ENCODE measurements around the gene HEPHL1. TPM values are rescaled to one million over a fixed set of nuclear protein-coding genes. Genes with fewer than 3 reads are reported as not detected.
"Not testable (repeated sequence)": the region's sequence is repeated elsewhere in the genome, so short reads cannot be mapped to it uniquely, and the experiment has no call there.

The HEPHL1 gene, protein sequence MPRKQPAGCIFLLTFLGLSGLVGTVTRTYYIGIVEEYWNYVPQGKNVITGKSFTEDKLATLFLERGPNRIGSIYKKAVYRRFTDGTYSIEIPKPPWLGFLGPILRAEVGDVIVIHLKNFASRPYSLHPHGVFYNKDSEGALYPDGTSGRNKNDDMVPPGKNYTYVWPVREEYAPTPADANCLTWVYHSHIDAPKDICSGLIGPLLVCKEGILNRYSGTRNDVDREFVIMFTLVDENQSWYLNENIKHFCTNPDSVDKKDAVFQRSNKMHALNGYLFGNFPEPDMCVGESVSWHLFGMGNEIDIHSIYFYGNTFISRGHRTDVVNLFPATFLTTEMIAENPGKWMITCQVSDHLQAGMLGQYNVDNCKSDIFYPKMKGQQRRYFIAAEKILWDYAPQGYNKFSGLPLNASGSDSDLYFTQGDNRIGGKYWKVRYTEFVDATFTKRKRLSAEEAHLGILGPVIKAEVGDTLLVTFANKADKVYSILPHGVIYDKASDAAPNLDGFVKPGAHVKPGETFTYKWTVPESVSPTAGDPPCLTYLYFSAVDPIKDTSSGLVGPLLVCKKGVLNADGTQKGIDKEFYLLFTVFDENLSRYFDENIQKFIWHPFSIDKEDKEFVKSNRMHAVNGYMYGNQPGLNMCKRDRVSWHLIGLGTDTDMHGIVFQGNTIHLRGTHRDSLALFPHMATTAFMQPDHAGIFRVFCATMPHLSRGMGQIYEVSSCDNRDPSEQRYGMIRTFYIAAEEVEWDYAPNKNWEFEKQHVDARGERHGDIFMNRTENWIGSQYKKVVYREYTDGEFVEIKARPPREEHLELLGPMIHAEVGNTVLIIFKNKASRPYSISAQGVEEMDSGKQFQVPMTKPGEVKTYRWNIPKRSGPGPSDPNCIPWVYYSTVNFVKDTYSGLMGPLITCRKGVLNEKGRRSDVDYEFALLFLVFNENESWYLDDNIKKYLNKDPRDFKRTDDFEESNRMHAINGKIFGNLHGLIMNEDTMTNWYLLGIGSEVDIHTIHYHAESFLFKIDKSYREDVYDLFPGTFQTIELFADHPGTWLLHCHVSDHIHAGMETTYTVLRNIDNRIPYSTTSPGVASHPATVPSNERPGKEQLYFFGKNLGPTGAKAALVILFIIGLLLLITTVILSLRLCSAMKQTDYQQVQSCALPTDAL
- not detected for polyA plus RNA-seq (2013, experiment 1 of 4)
- polyA plus RNA-seq (2013, experiment 2 of 4): not detected
- polyA plus RNA-seq (2013, experiment 3 of 4): not detected
- not detected for polyA plus RNA-seq (2013, experiment 4 of 4)

DNA sequence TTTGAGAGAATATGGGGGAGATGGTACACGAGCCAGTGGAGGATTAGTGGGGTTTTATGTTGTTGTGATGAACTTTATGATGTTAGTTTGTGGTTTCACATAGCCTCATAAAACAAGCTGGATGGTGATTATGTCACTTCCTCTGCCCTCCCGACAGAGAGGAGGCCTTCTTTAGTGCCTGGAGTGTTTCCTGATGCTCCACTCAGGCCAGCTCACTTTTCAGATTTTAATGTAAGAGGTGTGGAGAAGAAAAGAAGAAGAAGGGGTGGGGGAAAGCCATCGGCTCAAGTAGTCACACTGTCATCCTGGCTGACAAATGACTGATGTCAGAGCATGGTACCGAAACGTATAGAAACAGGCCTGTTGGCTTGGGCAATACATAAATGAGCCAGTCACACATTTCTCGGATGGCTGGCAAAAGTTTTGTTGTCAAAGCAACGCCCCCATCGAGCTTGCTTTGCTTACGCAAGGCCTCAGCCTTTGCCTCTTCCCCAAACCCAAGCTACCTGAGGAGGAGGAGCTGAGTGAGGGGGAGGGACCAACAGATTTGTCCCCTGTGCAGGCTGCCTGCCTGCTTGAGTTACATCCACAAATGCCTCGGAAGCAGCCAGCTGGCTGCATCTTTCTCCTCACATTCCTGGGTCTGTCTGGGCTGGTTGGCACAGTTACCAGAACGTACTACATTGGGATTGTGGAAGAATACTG, at the start of gene HEPHL1:
Gene HEPHL1 (plus strand): TSS at position 578 of the 705 bp plus-strand sequence. CDS start 15 bp downstream, at position 593.
- H3K4me3 ChIP-seq (ENCODE audit: insufficient read depth, low read depth, low read length): no peak within 1 kb of the TSS
- H3K27ac ChIP-seq (ENCODE audit: insufficient read depth, low read depth, low read length, poor library complexity, severe bottlenecking): no peak within 1 kb of the TSS
- WGBS, 2 experiments: 89% methylated on average over 11 of the region's 11 CpGs
- H3K9me3 ChIP-seq (ENCODE audit: control insufficient read depth, low read length): no peaks in the 10 kb centered on the region
- no peaks in the 10 kb centered on the region for H3K4me1 ChIP-seq (ENCODE audit: control insufficient read depth, insufficient read depth, low read length)
- no peaks in the 10 kb centered on the region for H3K36me3 ChIP-seq (ENCODE audit: control insufficient read depth, insufficient read depth, low read length)
- no peaks in the 10 kb centered on the region for H3K27me3 ChIP-seq (ENCODE audit: control insufficient read depth, insufficient read depth, low read length, poor library complexity, severe bottlenecking)

DNA sequence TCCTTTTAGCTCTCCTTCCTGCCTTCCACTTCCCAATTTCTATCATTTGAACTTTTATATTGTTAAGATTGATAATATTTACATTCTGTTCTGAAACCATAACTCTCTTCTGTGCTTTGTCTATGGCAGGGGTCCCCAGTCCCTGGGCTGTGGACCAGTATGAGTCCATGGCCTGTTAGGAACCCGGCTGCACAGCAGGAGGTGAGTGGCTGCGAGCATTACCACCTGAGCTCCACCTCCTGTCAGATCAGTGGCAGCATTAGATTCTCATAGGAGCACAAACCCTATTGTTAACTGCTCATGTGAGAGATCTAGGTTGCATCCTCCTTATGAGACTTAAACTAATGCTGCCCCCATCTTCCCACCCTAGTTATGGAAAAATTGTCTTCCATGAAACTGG, 48.4 kb upstream of the HEPHL1 start:
- Histone ChIP-seq H3K36me3 (ENCODE audit: control insufficient read depth, insufficient read depth, low read length) (no peaks in the 10 kb centered on the region), H3K4me3 (ENCODE audit: insufficient read depth, low read depth, low read length) (no peak overlapping the region), H3K4me1 (ENCODE audit: control insufficient read depth, insufficient read depth, low read length) (no peaks in the 10 kb centered on the region), H3K27ac (ENCODE audit: insufficient read depth, low read depth, low read length, poor library complexity, severe bottlenecking) (no peak overlapping the region), H3K9me3 (ENCODE audit: control insufficient read depth, low read length) (no peaks in the 10 kb centered on the region), H3K27me3 (ENCODE audit: control insufficient read depth, insufficient read depth, low read length, poor library complexity, severe bottlenecking) (no peaks in the 10 kb centered on the region)
- whole genome bisulfite sequencing, 2 experiments: 59 to 60% methylated on average over 2 of the region's 2 CpGs

DNA sequence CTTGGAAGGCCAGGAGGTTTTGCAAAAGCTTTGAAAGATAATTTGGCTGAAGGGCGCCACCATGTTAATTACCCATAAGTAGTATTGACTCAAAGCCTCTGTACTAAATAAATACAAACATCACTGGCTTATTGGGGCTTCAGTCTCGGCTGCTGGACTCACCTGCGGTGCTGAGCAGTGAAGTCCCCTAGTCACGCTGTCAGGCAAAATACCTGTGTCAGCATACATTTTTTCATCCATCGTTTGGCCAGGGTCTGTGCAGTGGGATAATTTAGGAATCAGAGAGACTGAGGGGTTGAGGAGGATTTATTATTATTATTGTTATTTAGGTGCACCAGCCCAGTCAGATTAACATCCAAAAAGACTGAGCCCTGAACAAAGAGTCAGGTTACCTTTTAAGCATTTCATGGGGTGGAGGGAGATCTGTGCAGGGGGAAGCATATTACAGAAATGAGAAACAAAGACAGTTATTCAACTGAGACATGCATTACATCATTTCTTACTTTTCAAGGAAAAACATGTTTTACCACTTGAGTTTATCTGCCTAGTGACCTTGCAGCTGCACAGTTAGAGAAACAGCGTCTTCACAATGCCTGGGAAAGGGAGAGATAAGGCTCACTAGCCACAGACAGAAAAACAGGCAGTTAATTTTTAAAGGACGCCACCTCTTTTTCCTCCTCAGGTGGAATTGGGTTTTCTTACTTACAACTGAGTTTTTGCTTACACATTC, 47.7 kb upstream of the HEPHL1 start:
- not testable (repeated sequence) for H3K36me3 ChIP-seq (ENCODE audit: control insufficient read depth, insufficient read depth, low read length); H3K4me3 ChIP-seq (ENCODE audit: insufficient read depth, low read depth, low read length); H3K9me3 ChIP-seq (ENCODE audit: control insufficient read depth, low read length); H3K27ac ChIP-seq (ENCODE audit: insufficient read depth, low read depth, low read length, poor library complexity, severe bottlenecking); H3K27me3 ChIP-seq (ENCODE audit: control insufficient read depth, insufficient read depth, low read length, poor library complexity, severe bottlenecking); H3K4me1 ChIP-seq (ENCODE audit: control insufficient read depth, insufficient read depth, low read length)
- 92 to 94% methylated on average over 7 of the region's 7 CpGs for WGBS, 2 experiments

DNA sequence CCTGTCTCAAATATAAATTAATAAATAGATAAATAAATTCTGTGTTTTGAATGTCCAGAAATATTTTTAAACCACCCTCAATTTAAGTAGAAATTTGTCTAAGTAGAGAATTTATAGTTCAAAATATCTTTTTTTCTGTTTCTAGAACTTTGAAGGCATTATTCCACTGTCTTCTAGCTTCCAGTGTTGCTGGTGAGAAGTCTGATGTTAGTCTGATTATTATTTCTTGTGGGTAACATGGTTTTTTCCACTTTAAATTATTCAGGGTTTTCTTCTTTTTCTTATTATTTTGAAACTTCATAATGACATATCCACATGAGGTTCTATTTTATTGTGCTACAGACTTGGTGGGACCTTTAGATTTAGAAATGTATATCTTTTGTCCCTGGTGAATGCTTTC, 46.4 kb upstream of the HEPHL1 start:
- no peaks in the 10 kb centered on the region for H3K27me3 ChIP-seq (ENCODE audit: control insufficient read depth, insufficient read depth, low read length, poor library complexity, severe bottlenecking)
- H3K9me3 ChIP-seq (ENCODE audit: control insufficient read depth, low read length): no peaks in the 10 kb centered on the region
- no peaks in the 10 kb centered on the region for H3K4me1 ChIP-seq (ENCODE audit: control insufficient read depth, insufficient read depth, low read length)
- H3K4me3 ChIP-seq (ENCODE audit: insufficient read depth, low read depth, low read length): no peak overlapping the region
- H3K27ac ChIP-seq (ENCODE audit: insufficient read depth, low read depth, low read length, poor library complexity, severe bottlenecking): no peak overlapping the region
- no peaks in the 10 kb centered on the region for H3K36me3 ChIP-seq (ENCODE audit: control insufficient read depth, insufficient read depth, low read length)

DNA sequence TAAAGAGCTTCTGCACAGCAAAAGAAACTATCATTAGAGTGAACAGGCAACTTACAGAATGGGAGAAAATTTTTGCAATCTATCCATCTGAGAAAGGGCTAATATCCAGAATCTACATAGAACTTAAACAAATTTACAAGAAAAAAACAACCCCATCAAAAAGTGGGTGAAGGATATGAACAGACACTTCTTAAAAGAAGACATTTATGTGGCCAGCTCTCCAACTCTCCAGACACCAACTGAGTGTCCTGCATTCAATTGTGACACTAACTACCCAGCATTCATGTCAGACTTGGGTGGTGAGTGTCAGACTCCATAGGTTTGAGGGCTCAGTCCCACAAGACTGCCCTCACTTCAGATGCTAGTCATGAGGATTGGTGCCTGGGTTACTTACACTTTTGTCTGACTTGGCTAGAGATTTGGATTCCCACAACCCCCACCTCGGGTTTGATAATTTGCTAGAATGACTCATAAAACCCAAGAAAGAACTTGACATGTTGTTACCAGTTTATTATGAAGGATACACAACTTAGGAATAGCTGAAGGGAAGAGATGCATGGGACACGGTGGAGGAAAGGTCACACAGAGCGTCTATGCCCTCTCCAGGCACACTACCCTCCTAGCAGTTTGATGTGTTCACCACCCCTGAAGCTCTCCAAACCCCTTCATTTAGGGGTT, 44.4 kb upstream of the HEPHL1 start:
- WGBS, 2 experiments: 85 to 94% methylated on average over 2 to 3 of the region's 3 CpGs
- H3K27ac ChIP-seq (ENCODE audit: insufficient read depth, low read depth, low read length, poor library complexity, severe bottlenecking); H3K36me3 ChIP-seq (ENCODE audit: control insufficient read depth, insufficient read depth, low read length); H3K4me1 ChIP-seq (ENCODE audit: control insufficient read depth, insufficient read depth, low read length); H3K9me3 ChIP-seq (ENCODE audit: control insufficient read depth, low read length); H3K4me3 ChIP-seq (ENCODE audit: insufficient read depth, low read depth, low read length); H3K27me3 ChIP-seq (ENCODE audit: control insufficient read depth, insufficient read depth, low read length, poor library complexity, severe bottlenecking): not testable (repeated sequence)

DNA sequence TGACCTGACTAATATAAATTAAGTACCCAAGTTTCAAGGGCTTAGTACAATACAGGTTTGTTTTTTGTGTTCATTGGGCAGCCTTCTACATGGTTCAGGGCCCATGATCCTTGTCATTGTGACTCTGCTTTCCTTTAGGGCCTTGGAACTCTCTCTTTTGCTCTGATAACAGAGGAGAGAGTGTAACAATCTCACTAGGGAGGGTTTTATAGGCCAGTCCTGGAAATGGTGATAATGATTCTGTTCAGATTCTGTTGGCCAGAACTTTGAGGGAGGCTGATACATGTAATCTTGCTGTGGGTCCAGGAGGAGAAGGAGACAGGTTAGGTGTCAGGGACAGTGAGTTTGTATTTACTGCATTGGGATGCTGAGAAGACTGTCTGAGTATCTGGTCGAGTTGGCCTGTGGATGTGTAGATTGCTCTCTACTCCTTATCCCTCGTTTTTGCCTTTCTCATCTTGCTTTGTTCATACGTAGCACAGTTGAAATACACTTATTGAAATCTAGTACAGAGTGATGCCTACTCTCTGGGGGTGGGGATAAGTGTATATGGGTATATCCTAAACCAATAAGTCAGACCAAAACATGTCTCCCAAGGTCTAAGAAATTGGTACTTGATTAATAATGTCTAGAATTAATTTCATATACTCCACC, 37.5 kb upstream of the HEPHL1 start:
- Histone ChIP-seq H3K27ac (ENCODE audit: insufficient read depth, low read depth, low read length, poor library complexity, severe bottlenecking) (no peak overlapping the region), H3K27me3 (ENCODE audit: control insufficient read depth, insufficient read depth, low read length, poor library complexity, severe bottlenecking) (no peaks in the 10 kb centered on the region), H3K4me3 (ENCODE audit: insufficient read depth, low read depth, low read length) (no peak overlapping the region), H3K9me3 (ENCODE audit: control insufficient read depth, low read length) (no peaks in the 10 kb centered on the region), H3K36me3 (ENCODE audit: control insufficient read depth, insufficient read depth, low read length) (no peaks in the 10 kb centered on the region), H3K4me1 (ENCODE audit: control insufficient read depth, insufficient read depth, low read length) (no peaks in the 10 kb centered on the region)
- 88 to 89% methylated on average over 2 to 3 of the region's 3 CpGs for whole genome bisulfite sequencing, 2 experiments

DNA sequence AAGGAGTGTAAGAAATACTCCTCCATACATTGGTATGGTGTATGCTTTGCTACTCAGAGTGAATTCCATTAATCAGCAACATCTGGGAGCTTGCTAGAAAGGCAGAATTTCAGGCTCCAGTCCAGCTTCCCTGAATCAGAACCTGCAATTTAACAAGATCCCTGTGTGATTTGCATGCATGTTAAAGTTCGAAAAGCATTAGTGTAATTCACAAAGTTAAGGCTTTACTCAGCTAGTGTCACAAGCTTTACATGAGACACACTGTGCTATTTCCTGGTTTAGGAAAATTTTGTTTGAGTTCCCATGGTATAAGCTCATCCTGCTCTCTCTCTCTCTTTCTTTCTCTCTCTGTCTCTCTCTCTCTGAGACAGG, 37.0 kb upstream of the HEPHL1 start:
- Histone ChIP-seq H3K36me3 (ENCODE audit: control insufficient read depth, insufficient read depth, low read length) (no peaks in the 10 kb centered on the region), H3K4me3 (ENCODE audit: insufficient read depth, low read depth, low read length) (no peak overlapping the region), H3K9me3 (ENCODE audit: control insufficient read depth, low read length) (no peaks in the 10 kb centered on the region), H3K4me1 (ENCODE audit: control insufficient read depth, insufficient read depth, low read length) (no peaks in the 10 kb centered on the region), H3K27ac (ENCODE audit: insufficient read depth, low read depth, low read length, poor library complexity, severe bottlenecking) (no peak overlapping the region), H3K27me3 (ENCODE audit: control insufficient read depth, insufficient read depth, low read length, poor library complexity, severe bottlenecking) (no peaks in the 10 kb centered on the region)
- WGBS, 2 experiments: 86 to 93% methylated on average over 1 of the region's 1 CpG

DNA sequence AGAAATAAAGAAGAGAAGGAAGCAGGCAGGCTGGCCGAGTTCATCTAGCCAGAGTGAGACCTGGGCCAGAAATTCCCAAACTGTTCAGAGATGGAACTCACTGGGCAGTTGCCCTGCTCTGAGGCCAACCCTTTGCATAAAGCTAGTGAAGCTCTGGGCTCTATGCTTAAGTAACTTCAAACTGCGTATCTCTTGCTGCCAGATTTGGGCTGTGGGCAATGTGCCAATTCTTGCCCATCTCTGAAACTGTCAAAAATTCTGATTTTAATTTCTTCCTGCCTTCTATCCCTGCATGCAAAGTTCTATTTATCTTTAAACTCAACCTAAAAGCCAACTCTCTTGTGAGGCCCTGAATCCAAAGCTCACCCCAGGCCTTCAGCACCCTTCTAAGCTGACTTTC, 36.2 kb upstream of the HEPHL1 start:
- no peaks in the 10 kb centered on the region for H3K9me3 ChIP-seq (ENCODE audit: control insufficient read depth, low read length)
- no peaks in the 10 kb centered on the region for H3K27me3 ChIP-seq (ENCODE audit: control insufficient read depth, insufficient read depth, low read length, poor library complexity, severe bottlenecking)
- no peak overlapping the region for H3K4me3 ChIP-seq (ENCODE audit: insufficient read depth, low read depth, low read length)
- H3K36me3 ChIP-seq (ENCODE audit: control insufficient read depth, insufficient read depth, low read length): no peaks in the 10 kb centered on the region
- WGBS, 2 experiments: 68 to 69% methylated on average over 2 of the region's 2 CpGs
- H3K4me1 ChIP-seq (ENCODE audit: control insufficient read depth, insufficient read depth, low read length): no peaks in the 10 kb centered on the region
- H3K27ac ChIP-seq (ENCODE audit: insufficient read depth, low read depth, low read length, poor library complexity, severe bottlenecking): no peak overlapping the region
